IMR-90 (cell line): ENCODE data around the gene ITIH4. TPM values are rescaled to one million over a fixed set of nuclear protein-coding genes. Genes with fewer than 3 reads are reported as not detected.

Source experiments
- ATAC-seq: fragments of 200-7000 bp; cut with Tn5 transposase; 2 replicates; pipeline ENCODE4 v1.9.1; 2020; ENCODE audit warnings: low read depth, mild to moderate bottlenecking, moderate library complexity
- BruUV-seq: library from RNA; stranded (reverse); fragments of 400-500 nt; replicated peaks from 2 replicates; lab custom pipeline; 2021; lab: Mats Ljungman, UMichigan
- CTCF ChIA-PET: fragments of 300-600 bp; formaldehyde crosslinking; extraction: SDS; loops from one replicate; lab custom pipeline; 2021; ENCODE audit warnings: antibody characterized with exemption; lab: Yijun Ruan, JAX
- POLR2A ChIA-PET: fragments of 300-600 bp; sonication (Branson Sonifier 250); formaldehyde crosslinking; loops from one replicate; lab custom pipeline; 2022; ENCODE audit warnings: antibody characterized with exemption; ENCODE audit not compliant: unreplicated experiment; lab: Charles Lee
- DNase-seq: peaks from one replicate; pipeline ENCODE4 v3.0.0; 2013
- H2AFZ ChIP-seq: replicated peaks from 2 replicates; pipeline ENCODE3; 2013; ENCODE audit warnings: low read length, mild to moderate bottlenecking; ENCODE audit not compliant: poor library complexity
- H2AK5ac ChIP-seq: 2 replicates; pipeline ENCODE4 v1.6.1; 2013; ENCODE audit warnings: low read depth, low read length, inconsistent platforms
- H2AK9ac ChIP-seq: replicated peaks from 2 replicates; pipeline ENCODE3; 2013; ENCODE audit warnings: mild to moderate bottlenecking, low read depth, low read length, moderate library complexity; ENCODE audit not compliant: poor library complexity
- H2BK120ac ChIP-seq: 2 replicates; pipeline ENCODE4 v1.6.1; 2013; ENCODE audit warnings: low read depth, low read length, inconsistent platforms
- H2BK15ac ChIP-seq: 3 replicates; pipeline ENCODE4 v1.6.1; 2013; ENCODE audit warnings: low read depth, low read length, inconsistent platforms
- H2BK20ac ChIP-seq: 2 replicates; pipeline ENCODE4 v1.6.1; 2013; ENCODE audit warnings: low read depth, mild to moderate bottlenecking, inconsistent platforms, low read length, moderate library complexity
- H2BK5ac ChIP-seq: 2 replicates; pipeline ENCODE4 v1.6.1; 2013; ENCODE audit warnings: mild to moderate bottlenecking, low read depth, low read length, inconsistent platforms; ENCODE audit not compliant: poor library complexity, severe bottlenecking
- H3K14ac ChIP-seq: replicated peaks from 2 replicates; pipeline ENCODE4 v1.6.1; 2013; ENCODE audit warnings: low read depth, low read length, inconsistent platforms
- H3K18ac ChIP-seq: 2 replicates; pipeline ENCODE4 v1.6.1; 2013; ENCODE audit warnings: low read depth, low read length, control low read depth
- H3K23ac ChIP-seq: 2 replicates; pipeline ENCODE4 v1.6.1; 2013; ENCODE audit warnings: low read depth, low read length, inconsistent platforms
- H3K27ac ChIP-seq: 2 replicates; pipeline ENCODE4 v1.5.1; 2013; ENCODE audit warnings: mild to moderate bottlenecking, control low read depth, low read length; ENCODE audit not compliant: insufficient read depth
- H3K27me3 ChIP-seq: 2 replicates; pipeline ENCODE4 v1.6.1; 2013; ENCODE audit warnings: low read length; ENCODE audit not compliant: control insufficient read depth, insufficient read depth
- H3K36me3 ChIP-seq: 2 replicates; pipeline ENCODE4 v1.6.1; 2013; ENCODE audit warnings: low read length, mixed read lengths; ENCODE audit not compliant: control insufficient read depth, insufficient read depth
- H3K4ac ChIP-seq: 2 replicates; pipeline ENCODE4 v1.6.1; 2013; ENCODE audit warnings: low read depth, low read length, inconsistent platforms
- H3K4me1 ChIP-seq: 2 replicates; pipeline ENCODE4 v1.6.1; 2013; ENCODE audit warnings: low read length, mixed read lengths; ENCODE audit not compliant: control insufficient read depth, insufficient read depth
- H3K4me2 ChIP-seq: 2 replicates; pipeline ENCODE4 v1.6.1; 2013; ENCODE audit warnings: low read depth, mild to moderate bottlenecking, control low read depth, low read length, moderate library complexity
- H3K4me3 ChIP-seq: 2 replicates; pipeline ENCODE4 v1.5.1; 2013; ENCODE audit warnings: low read depth, mild to moderate bottlenecking, control low read depth, low read length, moderate library complexity; ENCODE audit not compliant: insufficient read depth
- H3K56ac ChIP-seq: 2 replicates; pipeline ENCODE4 v1.6.1; 2013; ENCODE audit warnings: low read length, inconsistent platforms; ENCODE audit not compliant: insufficient read depth; ENCODE audit errors: extremely low read depth
- H3K79me1 ChIP-seq, 2 experiments: 2 replicates each; pipeline ENCODE4 v1.6.1; 2013; ENCODE audit warnings: low read length in 2 of 2, inconsistent platforms in 1 of 2, low read depth in 1 of 2
- H3K9ac ChIP-seq: 2 replicates; pipeline ENCODE4 v1.6.1; 2013; ENCODE audit warnings: low read depth, low read length, control low read depth
- H3K9me1 ChIP-seq: 2 replicates; pipeline ENCODE4 v1.6.1; 2013; ENCODE audit warnings: low read length, inconsistent platforms; ENCODE audit not compliant: insufficient read depth
- H3K9me3 ChIP-seq: 2 replicates; pipeline ENCODE4 v1.6.1; 2013; ENCODE audit warnings: low read length; ENCODE audit not compliant: control insufficient read depth, insufficient read depth
- H4K20me1 ChIP-seq: 2 replicates; pipeline ENCODE4 v1.6.1; 2013; ENCODE audit warnings: low read length, inconsistent platforms; ENCODE audit not compliant: insufficient read depth
- H4K5ac ChIP-seq: 2 replicates; pipeline ENCODE4 v1.6.1; 2013; ENCODE audit warnings: mild to moderate bottlenecking, low read depth, low read length, control low read depth
- H4K8ac ChIP-seq, 2 experiments: 2 replicates each; pipeline ENCODE4 v1.6.1; 2013; ENCODE audit warnings: low read depth in 2 of 2, low read length in 2 of 2, control low read depth in 1 of 2, inconsistent platforms in 1 of 2
- H4K91ac ChIP-seq: 2 replicates; pipeline ENCODE4 v1.6.1; 2013; ENCODE audit warnings: low read depth, low read length, inconsistent platforms; ENCODE audit not compliant: insufficient read depth
- BHLHE40 ChIP-seq: fragments of 150-350 bp; IDR thresholded peaks from 2 replicates; pipeline ENCODE4 v1.6.1; 2016; ENCODE audit warnings: mild to moderate bottlenecking, low read depth, low read length
- CHD1 ChIP-seq: IDR thresholded peaks from 2 replicates; pipeline ENCODE4 v1.6.1; 2012; ENCODE audit warnings: low read depth, low read length, improper control_type of control experiment
- FOS ChIP-seq: fragments of 150-350 bp; IDR thresholded peaks from 2 replicates; pipeline ENCODE4 v1.6.1; 2016; ENCODE audit warnings: low read depth, low read length
- MAFK ChIP-seq: IDR thresholded peaks from 2 replicates; pipeline ENCODE4 v1.6.1; 2012; ENCODE audit warnings: low read depth, low read length, improper control_type of control experiment
- MAZ ChIP-seq: IDR thresholded peaks from 2 replicates; pipeline ENCODE4 v1.6.1; 2012; ENCODE audit warnings: low read depth, mild to moderate bottlenecking, low read length, improper control_type of control experiment, moderate library complexity, borderline replicate concordance
- MXI1 ChIP-seq: IDR thresholded peaks from 2 replicates; pipeline ENCODE4 v1.6.1; 2012; ENCODE audit warnings: low read depth, mild to moderate bottlenecking, low read length, moderate library complexity, borderline replicate concordance
- NFE2L2 ChIP-seq: fragments of 150-350 bp; IDR thresholded peaks from 2 replicates; pipeline ENCODE4 v1.6.1; 2016; ENCODE audit warnings: low read depth, mild to moderate bottlenecking, low read length
- RAD21 ChIP-seq: IDR thresholded peaks from 2 replicates; pipeline ENCODE4 v1.6.1; 2012; ENCODE audit warnings: low read length, improper control_type of control experiment
- RCOR1 ChIP-seq: IDR thresholded peaks from 2 replicates; pipeline ENCODE4 v1.6.1; 2012; ENCODE audit warnings: mild to moderate bottlenecking, low read length, improper control_type of control experiment; ENCODE audit not compliant: insufficient replicate concordance
- RFX5 ChIP-seq: IDR thresholded peaks from 2 replicates; pipeline ENCODE4 v1.8.0; 2012; ENCODE audit warnings: low read depth, mild to moderate bottlenecking, low read length, moderate library complexity
- SMC3 ChIP-seq: fragments of 150-350 bp; IDR thresholded peaks from 2 replicates; pipeline ENCODE4 v1.6.1; 2016; ENCODE audit warnings: low read depth, mild to moderate bottlenecking, antibody characterized with exemption, low read length, moderate library complexity
- WGBS, 2 experiments: methylation state at CpG; one replicate each; pipeline versions ENCODE4 v1.1.5 to v1.1.7; 2013; ENCODE audit warnings: missing lambda C conversion rate in 2 of 2; ENCODE audit not compliant: insufficient read length in 1 of 2; ENCODE audit errors: extremely low coverage in 2 of 2; 5-methylcytosine and 5-hydroxymethylcytosine counted together
- dilution Hi-C: fragments of 300-500 bp; cut with HindIII; formaldehyde crosslinking; loops from one replicate; pipeline ENCODE4 v1.14.3; 2018; ENCODE audit warnings: low sequenced_read_pairs; ENCODE audit not compliant: unreplicated experiment
- in situ Hi-C: fragments of 300-500 bp; cut with MboI; formaldehyde crosslinking; loops from 3 replicates; pipeline ENCODE4 v1.14.3; 2019; ENCODE audit warnings: low sequenced_read_pairs, inconsistent platforms, mixed read lengths
- intact Hi-C: fragments of 100-400 bp; cut with micrococcal nuclease; formaldehyde crosslinking; loops from 2 replicates; pipeline ENCODE4 v1.10.0; 2022
- polyA plus RNA-seq, 3 experiments: library from polyadenylated mRNA; depleted of rRNA; stranded (reverse); fragments of >200 nt; gene quantifications; 2 replicates each; pipeline ENCODE4 v1.2.3, GENCODE V29; 2012; ENCODE audit warnings: low replicate concordance in 1 of 3
- total RNA-seq: library from RNA; depleted of rRNA; stranded (reverse); fragments of >200 nt; gene quantifications from 2 replicates; pipeline ENCODE4 v1.2.3, GENCODE V29; 2012
- TF ChIP-seq, protein P1 (sequence below): conservative IDR thresholded peaks from 2 replicates; pipeline ENCODE4 v1.5.1; 2012; ENCODE audit warnings: mild to moderate bottlenecking, low read depth, low read length, improper control_type of control experiment
- TF ChIP-seq, protein P2 (sequence below): fragments of 150-350 bp; IDR thresholded peaks from 2 replicates; pipeline ENCODE4 v1.6.1; 2017; ENCODE audit warnings: mild to moderate bottlenecking, antibody characterized with exemption, low read length, low read depth
- TF ChIP-seq, protein P3 (sequence below): fragments of 150-350 bp; IDR thresholded peaks from 2 replicates; pipeline ENCODE4 v1.6.1; 2016; ENCODE audit warnings: low read depth, mild to moderate bottlenecking, low read length, moderate library complexity, borderline replicate concordance

The ITIH4 gene
- total and polyA plus RNA-seq, 2 of the 4 experiments (the other 2 are of a cell fraction): 0.26 to 0.36 TPM

DNA sequence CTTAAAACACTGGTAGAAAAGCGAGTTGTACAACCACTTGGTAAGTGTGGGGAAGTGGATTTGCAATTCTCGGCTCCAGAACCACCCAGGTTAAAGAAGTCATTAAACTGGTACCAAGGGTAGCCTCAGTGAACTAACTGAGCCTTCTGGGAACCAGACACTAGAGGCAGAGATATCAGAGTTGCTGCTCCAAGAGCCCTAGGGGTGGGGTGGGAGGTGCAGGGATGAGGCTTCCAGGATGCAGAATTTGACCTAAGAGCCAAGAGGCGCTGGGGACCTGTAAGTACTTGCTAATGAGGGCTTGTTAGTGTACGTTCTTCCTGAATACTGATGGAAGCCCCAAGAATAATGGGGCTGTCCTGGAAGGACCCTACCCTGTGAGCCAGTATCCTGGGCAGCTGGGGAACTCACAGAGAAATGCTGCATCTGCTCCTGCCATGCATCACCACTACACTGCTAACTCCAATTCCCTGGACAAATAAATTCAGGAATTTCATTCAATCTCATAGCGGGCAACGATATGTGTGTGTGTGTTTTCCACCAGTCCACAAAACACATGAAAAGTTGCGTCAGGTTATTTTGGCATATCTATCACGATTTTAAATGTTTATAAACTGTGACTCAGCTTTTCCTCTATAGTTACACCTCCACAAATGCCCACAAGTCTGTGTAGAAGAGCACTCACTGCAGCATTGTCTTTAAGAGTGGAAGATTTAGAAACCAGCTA, 43.1 kb upstream of the ITIH4 start:
- no peak overlapping the region for H2BK120ac ChIP-seq
- peaks cover 9% of the 10 kb centered on the region for H3K4me1 ChIP-seq
- no peak overlapping the region for H3K9ac ChIP-seq
- no peak overlapping the region; the same call in 1 of the 2 replicates for H3K4ac ChIP-seq
- H2AK5ac ChIP-seq: no peak overlapping the region
- ATAC-seq (peak; percentile 81), DNase-seq (peak; percentile 87)
- no peak overlapping the region for H4K91ac ChIP-seq
- H4K8ac ChIP-seq: no peak overlapping the region
- ChIA-PET CTCF (interaction anchor here (1.0 kb wide), 2 partner anchors 10 to 17 kb away, joined by 3 to 7 read pairs; no protein-coding TSS in a partner anchor), POLR2A (no interaction called here)
- no peaks in the 10 kb centered on the region for H3K27me3 ChIP-seq
- H3K56ac ChIP-seq: no peak overlapping the region
- intact Hi-C loops (no loop called here), in situ Hi-C loops (no loop called here), dilution Hi-C loops (no loop called here)
- peaks cover 16 to 54% of the 10 kb centered on the region in 2 experiments for H3K79me1 ChIP-seq
- H3K23ac ChIP-seq: no peak overlapping the region
- H4K20me1 ChIP-seq: no peaks in the 10 kb centered on the region; the same call in 1 of the 2 replicates
- no peak overlapping the region for H3K4me3 ChIP-seq
- H3K4me2 ChIP-seq: no peak overlapping the region
- H3K14ac ChIP-seq: no peak overlapping the region
- no peaks in the 10 kb centered on the region for H3K36me3 ChIP-seq
- no peak overlapping the region for H2BK5ac ChIP-seq
- no peak overlapping the region for H4K5ac ChIP-seq
- H3K27ac ChIP-seq: no peak overlapping the region
- H3K9me3 ChIP-seq: no peaks in the 10 kb centered on the region
- H3K9me1 ChIP-seq: peaks cover 8% of the 10 kb centered on the region; the same call in 1 of the 2 replicates
- 100% methylated on average over 1 of the region's 8 CpGs; no CpG with 5 or more reads in 1 of the 2 experiments for WGBS, 2 experiments
- no peak overlapping the region for H2BK15ac ChIP-seq
- no peak overlapping the region for H2AFZ ChIP-seq
- H2BK20ac ChIP-seq: no peak overlapping the region
- no TSS peak for BruUV-seq
- H3K18ac ChIP-seq: no peak overlapping the region
- H2AK9ac ChIP-seq: no peak overlapping the region
- TF ChIP-seq NFE2L2 (peak; percentile 90), RCOR1 (no peak), RAD21 (no peak), MXI1 (no peak), BHLHE40 (no peak), RFX5 (no peak), MAZ (no peak), FOS (peak; percentile 56; the same call in 1 of the 2 replicates), SMC3 (peak; percentile 18; the same call in 1 of the 2 replicates), CHD1 (no peak), MAFK (peak; percentile 38)
- TF ChIP-seq, protein P1, sequence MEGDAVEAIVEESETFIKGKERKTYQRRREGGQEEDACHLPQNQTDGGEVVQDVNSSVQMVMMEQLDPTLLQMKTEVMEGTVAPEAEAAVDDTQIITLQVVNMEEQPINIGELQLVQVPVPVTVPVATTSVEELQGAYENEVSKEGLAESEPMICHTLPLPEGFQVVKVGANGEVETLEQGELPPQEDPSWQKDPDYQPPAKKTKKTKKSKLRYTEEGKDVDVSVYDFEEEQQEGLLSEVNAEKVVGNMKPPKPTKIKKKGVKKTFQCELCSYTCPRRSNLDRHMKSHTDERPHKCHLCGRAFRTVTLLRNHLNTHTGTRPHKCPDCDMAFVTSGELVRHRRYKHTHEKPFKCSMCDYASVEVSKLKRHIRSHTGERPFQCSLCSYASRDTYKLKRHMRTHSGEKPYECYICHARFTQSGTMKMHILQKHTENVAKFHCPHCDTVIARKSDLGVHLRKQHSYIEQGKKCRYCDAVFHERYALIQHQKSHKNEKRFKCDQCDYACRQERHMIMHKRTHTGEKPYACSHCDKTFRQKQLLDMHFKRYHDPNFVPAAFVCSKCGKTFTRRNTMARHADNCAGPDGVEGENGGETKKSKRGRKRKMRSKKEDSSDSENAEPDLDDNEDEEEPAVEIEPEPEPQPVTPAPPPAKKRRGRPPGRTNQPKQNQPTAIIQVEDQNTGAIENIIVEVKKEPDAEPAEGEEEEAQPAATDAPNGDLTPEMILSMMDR: peak; percentile 33
- TF ChIP-seq, protein P2, sequence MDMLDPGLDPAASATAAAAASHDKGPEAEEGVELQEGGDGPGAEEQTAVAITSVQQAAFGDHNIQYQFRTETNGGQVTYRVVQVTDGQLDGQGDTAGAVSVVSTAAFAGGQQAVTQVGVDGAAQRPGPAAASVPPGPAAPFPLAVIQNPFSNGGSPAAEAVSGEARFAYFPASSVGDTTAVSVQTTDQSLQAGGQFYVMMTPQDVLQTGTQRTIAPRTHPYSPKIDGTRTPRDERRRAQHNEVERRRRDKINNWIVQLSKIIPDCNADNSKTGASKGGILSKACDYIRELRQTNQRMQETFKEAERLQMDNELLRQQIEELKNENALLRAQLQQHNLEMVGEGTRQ: no peak
- TF ChIP-seq, protein P3, sequence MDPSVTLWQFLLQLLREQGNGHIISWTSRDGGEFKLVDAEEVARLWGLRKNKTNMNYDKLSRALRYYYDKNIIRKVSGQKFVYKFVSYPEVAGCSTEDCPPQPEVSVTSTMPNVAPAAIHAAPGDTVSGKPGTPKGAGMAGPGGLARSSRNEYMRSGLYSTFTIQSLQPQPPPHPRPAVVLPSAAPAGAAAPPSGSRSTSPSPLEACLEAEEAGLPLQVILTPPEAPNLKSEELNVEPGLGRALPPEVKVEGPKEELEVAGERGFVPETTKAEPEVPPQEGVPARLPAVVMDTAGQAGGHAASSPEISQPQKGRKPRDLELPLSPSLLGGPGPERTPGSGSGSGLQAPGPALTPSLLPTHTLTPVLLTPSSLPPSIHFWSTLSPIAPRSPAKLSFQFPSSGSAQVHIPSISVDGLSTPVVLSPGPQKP: no peak
